Astrocyte (in vitro differentiated cells and primary cell): Measurements from ENCODE around the gene NDRG4.

Experiments
- EZH2 ChIP-seq: IDR thresholded peaks from 2 replicates; pipeline ENCODE4 v1.6.1; 2012; ENCODE audit warnings: mild to moderate bottlenecking, low read length, inconsistent platforms; ENCODE audit not compliant: insufficient read depth
- TF ChIP-seq, protein P1 (sequence below): IDR thresholded peaks from 2 replicates; pipeline ENCODE4 v1.5.1; 2011; ENCODE audit warnings: low read depth, mild to moderate bottlenecking, inconsistent platforms, low read length, moderate library complexity; ENCODE audit not compliant: insufficient read depth

- TF ChIP-seq EZH2: peak; percentile 54
- TF ChIP-seq, protein P1, sequence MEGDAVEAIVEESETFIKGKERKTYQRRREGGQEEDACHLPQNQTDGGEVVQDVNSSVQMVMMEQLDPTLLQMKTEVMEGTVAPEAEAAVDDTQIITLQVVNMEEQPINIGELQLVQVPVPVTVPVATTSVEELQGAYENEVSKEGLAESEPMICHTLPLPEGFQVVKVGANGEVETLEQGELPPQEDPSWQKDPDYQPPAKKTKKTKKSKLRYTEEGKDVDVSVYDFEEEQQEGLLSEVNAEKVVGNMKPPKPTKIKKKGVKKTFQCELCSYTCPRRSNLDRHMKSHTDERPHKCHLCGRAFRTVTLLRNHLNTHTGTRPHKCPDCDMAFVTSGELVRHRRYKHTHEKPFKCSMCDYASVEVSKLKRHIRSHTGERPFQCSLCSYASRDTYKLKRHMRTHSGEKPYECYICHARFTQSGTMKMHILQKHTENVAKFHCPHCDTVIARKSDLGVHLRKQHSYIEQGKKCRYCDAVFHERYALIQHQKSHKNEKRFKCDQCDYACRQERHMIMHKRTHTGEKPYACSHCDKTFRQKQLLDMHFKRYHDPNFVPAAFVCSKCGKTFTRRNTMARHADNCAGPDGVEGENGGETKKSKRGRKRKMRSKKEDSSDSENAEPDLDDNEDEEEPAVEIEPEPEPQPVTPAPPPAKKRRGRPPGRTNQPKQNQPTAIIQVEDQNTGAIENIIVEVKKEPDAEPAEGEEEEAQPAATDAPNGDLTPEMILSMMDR: no peak
Measured at GRCh38 chr16:58501242-58502131, 1.5 kb downstream of the NDRG4 start.
